SKM-1 treated with dmso at 0.1 percent for 144 hours (cell line): ENCODE measurements around the gene PALM3.

Source experiments
- DNase-seq: peaks from one replicate; lab custom pipeline; 2025; ENCODE audit not compliant: unreplicated experiment; lab: John Stamatoyannopoulos, UW

The PALM3 gene

GRCh38 chr19:14061751-14062557 is at the start of gene PALM3:
TSS of gene PALM3 (minus strand) at chr19:14062076. CDS start at chr19:14061980, 96 bp downstream.
- no peak for DNase-seq

- no peak for DNase-seq
Measured at GRCh38 chr19:14111486-14111885, 49.6 kb upstream of the PALM3 start.

- no peak for DNase-seq
Measured at GRCh38 chr19:14110650-14111049, 48.8 kb upstream of the PALM3 start.

- no peak for DNase-seq
Measured at GRCh38 chr19:14107581-14108461, 45.9 kb upstream of the PALM3 start.

GRCh38 chr19:14106840-14107239 is 45.0 kb upstream of the PALM3 start:
- DNase-seq = no peak

- DNase-seq = no peak
Measured at GRCh38 chr19:14105680-14106079, 43.8 kb upstream of the PALM3 start.

GRCh38 chr19:14103310-14103709 is 41.4 kb upstream of the PALM3 start:
- no peak for DNase-seq

GRCh38 chr19:14102756-14103155 is 40.9 kb upstream of the PALM3 start:
- no peak for DNase-seq

- no peak for DNase-seq
Measured at GRCh38 chr19:14102102-14102696, 40.3 kb upstream of the PALM3 start.

- no peak for DNase-seq
Measured at GRCh38 chr19:14101003-14101545, 39.2 kb upstream of the PALM3 start.

GRCh38 chr19:14097532-14098151 is 35.8 kb upstream of the PALM3 start:
- no peak for DNase-seq

- DNase-seq = no peak
Measured at GRCh38 chr19:14096272-14096992, 34.6 kb upstream of the PALM3 start.

- DNase-seq = no peak
Measured at GRCh38 chr19:14094854-14095253, 33.0 kb upstream of the PALM3 start.

GRCh38 chr19:14093117-14093823 is 31.4 kb upstream of the PALM3 start:
- no peak for DNase-seq

- DNase-seq = no peak
Measured at GRCh38 chr19:14091813-14092462, 30.1 kb upstream of the PALM3 start.

GRCh38 chr19:14091081-14091812 is 29.4 kb upstream of the PALM3 start:
- peak; percentile 49 for DNase-seq

- peak; percentile 52 for DNase-seq
Measured at GRCh38 chr19:14090509-14091080, 28.7 kb upstream of the PALM3 start, which contains the start of gene SAMD1. TSS of gene SAMD1 (minus strand) at chr19:14090751.
